HFF-Myc (cell line): ENCODE data around the gene SPTA1.

ENCODE experiments used
- DNase-seq: peaks from one replicate; pipeline ENCODE4 v3.0.0-alpha.2; 2011; ENCODE audit warnings: low read depth; ENCODE audit errors: extremely low read depth
- H3K4me3 ChIP-seq: replicated peaks from 2 replicates; pipeline ENCODE4 v1.5.1; 2011; ENCODE audit warnings: low read depth, mild to moderate bottlenecking, control low read depth, low read length
- CTCF ChIP-seq: IDR thresholded peaks from 2 replicates; pipeline ENCODE4 v1.5.1; 2012; ENCODE audit warnings: mild to moderate bottlenecking, low read depth, low read length, control low read depth; ENCODE audit errors: missing control alignments

Gene SPTA1

DNA sequence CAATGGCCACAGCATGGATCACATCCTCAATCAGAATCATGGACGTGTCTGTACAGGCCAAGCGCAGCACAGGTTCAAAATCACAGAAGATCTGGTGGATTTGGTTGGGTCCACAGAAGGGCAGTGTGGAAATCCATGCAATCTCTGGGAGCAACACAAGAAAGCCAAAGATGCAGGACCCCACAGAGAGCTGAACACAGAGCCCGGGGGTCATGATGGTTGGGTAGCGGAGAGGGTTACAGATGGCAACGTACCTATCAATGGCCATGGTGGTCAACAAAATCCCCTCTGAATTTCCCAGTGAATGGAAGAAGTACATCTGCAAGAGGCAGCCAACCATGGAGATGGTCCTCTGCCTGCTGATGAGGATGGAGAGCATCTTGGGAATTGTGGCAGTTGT lies 37.9 kb upstream of the SPTA1 start:
- no peak overlapping the region for H3K4me3 ChIP-seq
- DNase-seq, result no peak
- TF ChIP-seq CTCF, result no peak

DNA sequence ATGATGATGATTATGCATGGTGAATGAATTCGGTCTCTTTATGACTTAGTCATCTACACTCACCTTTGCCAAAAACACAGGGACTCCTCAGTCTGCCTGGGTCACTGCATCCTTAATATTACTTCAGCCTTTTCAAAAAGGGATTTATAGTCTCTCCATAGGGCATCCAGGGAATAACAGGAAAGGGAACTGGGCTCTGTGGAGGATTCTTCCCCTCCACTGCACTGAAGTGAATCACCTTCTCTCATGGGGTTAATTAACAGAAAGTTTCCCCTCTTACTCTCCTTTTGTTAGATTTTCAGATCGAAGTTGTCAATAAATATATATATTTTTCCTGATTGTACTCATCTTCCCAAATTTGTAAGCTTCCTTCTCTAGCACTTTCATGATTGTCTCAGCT lies 34.1 kb upstream of the SPTA1 start, which contains the start of gene OR6K3:
Gene OR6K3 (minus strand): TSS at position 101 of the 400 bp plus-strand sequence. CDS start 2,605 bp downstream, outside the sequence.
- no peak for DNase-seq
- TF ChIP-seq CTCF, result no peak

GRCh38 chr1:158719664-158720063 lies 33.1 kb upstream of the SPTA1 start:
- TF ChIP-seq CTCF, result no peak
- DNase-seq, result no peak

More for the DNA sequence above, 34.1 kb upstream of the SPTA1 start, which contains the start of gene OR6K3:
- H3K4me3 ChIP-seq, result no peak within 1 kb of the TSS

DNA sequence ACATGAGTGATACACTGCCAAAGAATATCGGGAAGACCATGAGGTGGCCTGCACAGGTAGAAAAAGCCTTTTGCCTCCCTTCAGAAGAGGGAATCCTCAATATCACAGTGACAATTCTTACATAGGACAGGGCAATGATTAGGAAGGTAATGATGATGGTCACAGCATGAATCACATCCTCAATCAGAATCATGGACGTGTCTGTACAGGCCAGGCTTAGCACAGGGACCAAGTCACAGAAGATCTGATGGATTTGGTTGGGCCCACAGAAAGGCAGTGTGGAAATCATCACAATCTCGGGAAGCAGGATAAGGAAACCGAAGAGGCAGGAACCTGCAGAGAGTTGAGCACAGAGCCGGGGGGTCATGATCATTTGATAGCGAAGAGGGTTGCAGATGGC lies 30.8 kb upstream of the SPTA1 start:
- DNase-seq, result no peak
- no peak for TF ChIP-seq CTCF
- H3K4me3 ChIP-seq, result no peak overlapping the region

More at GRCh38 chr1:158719664-158720063, 33.1 kb upstream of the SPTA1 start:
- no peak overlapping the region for H3K4me3 ChIP-seq

- TF ChIP-seq CTCF, result no peak
- no peak overlapping the region for H3K4me3 ChIP-seq
- no peak for DNase-seq
Measured at GRCh38 chr1:158716335-158716734, 29.8 kb upstream of the SPTA1 start.

- no peak for DNase-seq
- no peak for TF ChIP-seq CTCF
- H3K4me3 ChIP-seq, result no peak overlapping the region
Measured at GRCh38 chr1:158714754-158715153, 28.2 kb upstream of the SPTA1 start.

GRCh38 chr1:158711098-158711497 lies 24.6 kb upstream of the SPTA1 start:
- DNase-seq, result no peak
- no peak overlapping the region for H3K4me3 ChIP-seq
- TF ChIP-seq CTCF, result no peak
